ENCODE results near the gene EEF2K. TPM values are rescaled to one million over a fixed set of nuclear protein-coding genes. Genes with fewer than 3 reads are reported as not detected.

The EEF2K gene
- total RNA-seq, 4 donors from 2014 or later: 42.8 to 90.8 (median 50.3) TPM

DNA sequence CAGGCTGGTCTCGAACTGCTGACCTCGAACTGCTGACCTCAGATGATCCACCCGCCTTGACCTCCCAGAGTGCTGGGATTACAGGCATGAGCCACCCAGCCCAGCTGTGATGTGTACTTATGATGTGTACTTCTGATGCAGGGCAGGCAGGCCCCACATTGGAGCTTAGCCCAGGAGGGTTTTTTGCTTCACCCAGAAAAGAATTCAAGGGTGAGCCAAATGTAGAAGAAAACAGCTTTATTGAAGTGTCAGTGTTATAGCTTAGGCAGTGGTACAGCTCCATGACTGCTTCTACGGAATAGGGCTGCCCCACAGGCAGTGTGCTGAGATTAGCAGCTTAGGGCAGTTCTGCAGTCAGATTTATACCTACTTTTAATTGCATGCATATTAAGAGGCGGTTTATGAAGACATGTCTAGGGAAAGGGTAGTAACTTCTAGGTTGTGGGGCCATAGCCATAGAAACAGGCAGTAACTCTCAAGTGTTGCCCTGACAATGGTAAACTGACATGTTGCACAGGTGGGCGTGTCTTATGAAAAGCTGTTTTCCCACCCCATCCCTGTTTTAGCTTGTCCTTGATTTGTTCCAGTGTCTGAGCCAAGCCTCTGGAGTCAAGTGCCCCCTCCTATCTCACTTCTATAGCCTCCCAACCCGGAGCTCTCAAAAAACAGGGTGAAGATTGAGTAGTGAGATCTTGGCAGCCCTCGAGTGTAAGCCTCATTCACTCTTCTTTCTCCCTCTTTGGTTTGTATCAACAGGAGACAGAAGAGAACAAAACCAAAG is 67.0 kb downstream of the EEF2K start:
- WGBS, 2 donors: 78 to 81% methylated on average over 8 of the region's 8 CpGs
- no peak overlapping the region for H3K4me3 ChIP-seq
- no peaks in the 10 kb centered on the region for H3K27me3 ChIP-seq
- H3K36me3 ChIP-seq: peaks cover 0 to 100% (median 18%) of the 10 kb centered on the region in 3 donors
- no peak for TF ChIP-seq POLR2A (IDR thresholded peaks at IDR 0.05)
- DNase-seq (ENCODE audit: low spot score in 2 of 2): no peak
- H3K27ac ChIP-seq: no peak overlapping the region
- no peaks in the 10 kb centered on the region for H3K4me1 ChIP-seq
- no peaks in the 10 kb centered on the region for H3K9me3 ChIP-seq

DNA sequence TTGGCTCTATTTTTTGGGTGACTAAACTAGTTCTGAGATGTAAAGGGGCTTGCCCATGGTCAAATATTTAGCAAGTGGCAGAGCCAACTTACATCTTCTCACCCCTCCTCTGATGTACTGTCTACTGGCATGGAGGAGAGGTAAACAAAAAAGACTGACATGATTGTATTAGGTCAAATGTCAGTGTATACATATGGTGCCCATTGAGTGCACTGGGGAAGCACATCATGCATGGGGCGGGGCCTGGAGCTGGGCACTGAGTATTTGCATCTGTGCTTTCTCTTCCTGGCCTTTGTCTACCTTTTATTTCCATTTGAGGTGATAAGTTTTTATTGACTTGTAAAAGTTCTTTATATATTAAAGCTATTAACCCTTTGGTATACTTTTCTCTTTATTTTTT is 68.8 kb downstream of the EEF2K start:
- H3K27me3 ChIP-seq: no peaks in the 10 kb centered on the region
- H3K27ac ChIP-seq: no peak overlapping the region
- no peak for DNase-seq (ENCODE audit: low spot score in 2 of 2)
- WGBS, 2 donors: 97% methylated on average over 1 of the region's 1 CpG
- no peak overlapping the region for H3K4me3 ChIP-seq
- peaks cover 0 to 100% (median 4%) of the 10 kb centered on the region in 3 donors for H3K36me3 ChIP-seq
- H3K9me3 ChIP-seq: no peaks in the 10 kb centered on the region
- no peaks in the 10 kb centered on the region for H3K4me1 ChIP-seq
- TF ChIP-seq POLR2A (IDR thresholded peaks at IDR 0.05) (no peak), EP300 (IDR thresholded peaks at IDR 0.05) (no peak), CTCF (IDR thresholded peaks at IDR 0.05) (no peak)

- WGBS, 2 donors: 78 to 84% methylated on average over 16 of the region's 16 CpGs
- H3K27ac ChIP-seq: no peak overlapping the region
- H3K36me3 ChIP-seq: peaks cover 0 to 99% (median 13%) of the 10 kb centered on the region in 3 donors
These were observed 72.6 kb downstream of the EEF2K start for GRCh38 chr16:22278441-22279230.

DNA sequence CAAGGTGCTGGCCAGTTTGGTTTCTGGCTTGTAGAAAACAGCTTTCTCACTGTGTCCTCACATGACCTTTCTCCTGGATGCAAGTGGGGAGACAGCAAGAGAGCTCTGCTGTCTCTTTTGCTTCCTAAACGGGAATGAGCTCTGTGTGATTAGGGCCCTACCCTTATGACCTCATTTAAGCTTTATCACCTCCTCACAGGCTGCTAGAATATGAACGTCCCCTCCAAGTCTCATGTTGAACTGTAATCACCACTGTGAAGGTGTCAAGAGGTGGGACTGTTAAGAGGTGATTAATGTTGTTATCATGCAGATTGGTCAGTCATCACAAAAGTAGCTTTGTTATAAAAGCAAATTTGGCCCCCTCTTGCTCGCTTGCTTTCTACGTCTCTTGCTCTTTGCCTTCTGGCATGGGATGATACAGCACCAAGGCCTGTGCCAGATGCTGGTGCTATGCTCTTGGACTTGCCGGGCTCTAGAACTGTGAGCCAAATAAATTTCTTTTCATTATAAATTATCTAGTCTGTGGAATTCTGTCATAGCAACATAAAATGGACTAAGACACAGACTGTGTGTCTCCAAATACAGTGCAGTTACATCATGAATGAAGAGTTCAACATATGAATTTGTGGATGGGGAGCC is 76.3 kb downstream of the EEF2K start:
- no peak overlapping the region for H3K4me3 ChIP-seq
- no peak for TF ChIP-seq EP300 (IDR thresholded peaks at IDR 0.05)
- no peak for TF ChIP-seq POLR2A (IDR thresholded peaks at IDR 0.05)
- TF ChIP-seq CTCF (IDR thresholded peaks at IDR 0.05): no peak
- WGBS, 2 donors: 81 to 85% methylated on average over 5 of the region's 5 CpGs
- H3K36me3 ChIP-seq: peaks cover 0 to 85% (median 9%) of the 10 kb centered on the region in 3 donors
- DNase-seq (ENCODE audit: low spot score in 2 of 2): no peak
- no peaks in the 10 kb centered on the region for H3K9me3 ChIP-seq
- H3K4me1 ChIP-seq: peaks cover 0 to 32% (median 5%) of the 10 kb centered on the region in 4 donors
- H3K27me3 ChIP-seq: no peaks in the 10 kb centered on the region
- H3K27ac ChIP-seq: no peak overlapping the region

More at GRCh38 chr16:22278441-22279230, 72.6 kb downstream of the EEF2K start:
- no peak overlapping the region for H3K4me3 ChIP-seq
- no peaks in the 10 kb centered on the region for H3K27me3 ChIP-seq
- DNase-seq (ENCODE audit: low spot score in 2 of 2): no peak
- H3K9me3 ChIP-seq: no peaks in the 10 kb centered on the region
- H3K4me1 ChIP-seq: no peaks in the 10 kb centered on the region
- no peak for TF ChIP-seq CTCF (IDR thresholded peaks at IDR 0.05)

- WGBS, 2 donors: 33 to 35% methylated on average over 9 of the region's 9 CpGs
- Histone ChIP-seq H3K4me3 (no peak overlapping the region), H3K27ac (peak overlapping the region; percentile 38 to 80 (median 50)), H3K27me3 (no peaks in the 10 kb centered on the region), H3K9me3 (no peaks in the 10 kb centered on the region), H3K36me3 (peaks cover 0 to 62% (median 9%) of the 10 kb centered on the region in 3 donors), H3K4me1 (peaks cover 0 to 34% (median 5%) of the 10 kb centered on the region in 4 donors)
- TF ChIP-seq EP300 (IDR thresholded peaks at IDR 0.05) (peak in 1 of 2 donors; percentile 62), POLR2A (IDR thresholded peaks at IDR 0.05) (no peak), CTCF (IDR thresholded peaks at IDR 0.05) (no peak)
- no peak for DNase-seq (ENCODE audit: low spot score in 2 of 2)
These were observed 78.6 kb downstream of the EEF2K start for GRCh38 chr16:22284637-22285036.

All from tibial nerve (tissue), 4 donors.